Gastroesophageal sphincter (tissue), 4 donors: ENCODE data around the gene BET1. TPM values are rescaled to one million over a fixed set of nuclear protein-coding genes. Genes with fewer than 3 reads are reported as not detected.

Experiments used
- ATAC-seq: fragments of 150-250 bp; one replicate; pipeline ENCODE4 v1.9.1; 2016; ENCODE audit warnings: mild to moderate bottlenecking, moderate library complexity
- H3K27ac ChIP-seq, 4 donors: fragments of 200-600 bp; sonication (generic) in 3 of 4; 1 replicate in 3 of 4; 2 replicates in 1 of 4; pipeline ENCODE4 v1.5.1; 2016 to 2019
- H3K27me3 ChIP-seq: fragments of 200-600 bp; sonication (generic); one replicate; pipeline ENCODE4 v1.5.1; 2019
- H3K36me3 ChIP-seq, 2 donors: fragments of 200-600 bp; sonication (generic); one replicate each; pipeline ENCODE4 v1.5.1; 2019; ENCODE audit warnings: control low read depth in 1 of 2
- H3K4me1 ChIP-seq, 3 donors: fragments of 200-600 bp; sonication (generic); 1 replicate in 2 of 3; 2 replicates in 1 of 3; pipeline ENCODE4 v1.5.1; 2016 to 2019; ENCODE audit warnings: control low read depth in 2 of 3
- H3K4me3 ChIP-seq, 2 donors: fragments of 200-600 bp; sonication (generic); one replicate each; pipeline ENCODE4 v1.5.1; 2019; ENCODE audit warnings: mild to moderate bottlenecking in 1 of 2, moderate library complexity in 1 of 2
- H3K9me3 ChIP-seq, 3 donors: fragments of 200-600 bp; sonication (generic); one replicate each; pipeline ENCODE4 v1.5.1; 2017 to 2019; ENCODE audit warnings: control low read depth in 2 of 3
- EP300 ChIP-seq: sonication (generic); formaldehyde crosslinking; IDR thresholded peaks from one replicate; pipeline ENCODE4 v1.6.1; 2017; ENCODE audit warnings: antibody characterized with exemption, mild to moderate bottlenecking
- POLR2A ChIP-seq, 2 donors: fragments of 450-650 bp; IDR thresholded peaks; one replicate each; pipeline ENCODE4 v1.6.1; 2017; ENCODE audit warnings: antibody characterized with exemption in 2 of 2, mild to moderate bottlenecking in 2 of 2, moderate library complexity in 1 of 2
- POLR2AphosphoS5 ChIP-seq: sonication (generic); formaldehyde crosslinking; IDR thresholded peaks from one replicate; pipeline ENCODE4 v1.6.1; 2017; ENCODE audit warnings: antibody characterized with exemption
- WGBS, 2 donors: methylation state at CpG; one replicate each; pipeline ENCODE4 v1.1.5; 2018; ENCODE audit warnings: low coverage in 1 of 2; 5-methylcytosine and 5-hydroxymethylcytosine counted together
- total RNA-seq, 4 donors: library from RNA; depleted of rRNA; stranded (reverse); fragments of >200 nt; gene quantifications; one replicate each; pipeline ENCODE4 v1.1.0, GENCODE V29; 2016
- TF ChIP-seq, protein P1 (sequence below), 4 experiments: fragments of 200-600 bp in 2 of 4; fragments of 450-650 bp in 2 of 4; sonication (generic) in 1 of 4; IDR thresholded peaks; one replicate each; pipeline ENCODE4 v1.5.1; 2017 to 2019; ENCODE audit warnings: antibody characterized with exemption in 4 of 4, mild to moderate bottlenecking in 2 of 4, moderate library complexity in 2 of 4

BET1 gene
- total RNA-seq, 4 donors from 2014 or later: 13.4 to 22.7 (median 19.4) TPM

GRCh38 chr7:93984024-93984423 is 20.1 kb downstream of the BET1 start:
- TF ChIP-seq, protein P1, sequence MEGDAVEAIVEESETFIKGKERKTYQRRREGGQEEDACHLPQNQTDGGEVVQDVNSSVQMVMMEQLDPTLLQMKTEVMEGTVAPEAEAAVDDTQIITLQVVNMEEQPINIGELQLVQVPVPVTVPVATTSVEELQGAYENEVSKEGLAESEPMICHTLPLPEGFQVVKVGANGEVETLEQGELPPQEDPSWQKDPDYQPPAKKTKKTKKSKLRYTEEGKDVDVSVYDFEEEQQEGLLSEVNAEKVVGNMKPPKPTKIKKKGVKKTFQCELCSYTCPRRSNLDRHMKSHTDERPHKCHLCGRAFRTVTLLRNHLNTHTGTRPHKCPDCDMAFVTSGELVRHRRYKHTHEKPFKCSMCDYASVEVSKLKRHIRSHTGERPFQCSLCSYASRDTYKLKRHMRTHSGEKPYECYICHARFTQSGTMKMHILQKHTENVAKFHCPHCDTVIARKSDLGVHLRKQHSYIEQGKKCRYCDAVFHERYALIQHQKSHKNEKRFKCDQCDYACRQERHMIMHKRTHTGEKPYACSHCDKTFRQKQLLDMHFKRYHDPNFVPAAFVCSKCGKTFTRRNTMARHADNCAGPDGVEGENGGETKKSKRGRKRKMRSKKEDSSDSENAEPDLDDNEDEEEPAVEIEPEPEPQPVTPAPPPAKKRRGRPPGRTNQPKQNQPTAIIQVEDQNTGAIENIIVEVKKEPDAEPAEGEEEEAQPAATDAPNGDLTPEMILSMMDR (IDR thresholded peaks at IDR 0.05): no peak
- TF ChIP-seq POLR2AphosphoS5 (no peak), POLR2A (IDR thresholded peaks at IDR 0.05) (no peak), EP300 (no peak)
- Histone ChIP-seq H3K4me1 (no peaks in the 10 kb centered on the region), H3K27ac (no peak overlapping the region), H3K9me3 (no peaks in the 10 kb centered on the region), H3K4me3 (no peak overlapping the region), H3K36me3 (no peaks in the 10 kb centered on the region), H3K27me3 (no peaks in the 10 kb centered on the region)
- ATAC-seq: no peak

GRCh38 chr7:93981480-93981874 is 22.7 kb downstream of the BET1 start:
- 64% methylated on average over 2 of the region's 2 CpGs; no CpG with 5 or more reads in 1 of the 2 donors for WGBS, 2 donors
- TF ChIP-seq POLR2AphosphoS5 (no peak), POLR2A (IDR thresholded peaks at IDR 0.05) (no peak), EP300 (no peak)
- TF ChIP-seq, protein P1 (IDR thresholded peaks at IDR 0.05): no peak
- Histone ChIP-seq H3K27me3 (no peaks in the 10 kb centered on the region), H3K36me3 (no peaks in the 10 kb centered on the region), H3K4me1 (no peaks in the 10 kb centered on the region), H3K27ac (no peak overlapping the region), H3K4me3 (no peak overlapping the region), H3K9me3 (no peaks in the 10 kb centered on the region)
- ATAC-seq: no peak

- H3K4me1 ChIP-seq: no peaks in the 10 kb centered on the region
- ATAC-seq: no peak
- 75 to 84% methylated on average over 5 of the region's 5 CpGs for WGBS, 2 donors
- no peak overlapping the region for H3K27ac ChIP-seq
- no peaks in the 10 kb centered on the region for H3K9me3 ChIP-seq
- H3K4me3 ChIP-seq: no peak overlapping the region
- H3K36me3 ChIP-seq: no peaks in the 10 kb centered on the region
- no peaks in the 10 kb centered on the region for H3K27me3 ChIP-seq
- TF ChIP-seq, protein P1 (IDR thresholded peaks at IDR 0.05): no peak
- TF ChIP-seq EP300: no peak
- TF ChIP-seq POLR2A (IDR thresholded peaks at IDR 0.05): no peak
- TF ChIP-seq POLR2AphosphoS5: no peak
These were observed 23.2 kb downstream of the BET1 start for GRCh38 chr7:93980744-93981479.

DNA sequence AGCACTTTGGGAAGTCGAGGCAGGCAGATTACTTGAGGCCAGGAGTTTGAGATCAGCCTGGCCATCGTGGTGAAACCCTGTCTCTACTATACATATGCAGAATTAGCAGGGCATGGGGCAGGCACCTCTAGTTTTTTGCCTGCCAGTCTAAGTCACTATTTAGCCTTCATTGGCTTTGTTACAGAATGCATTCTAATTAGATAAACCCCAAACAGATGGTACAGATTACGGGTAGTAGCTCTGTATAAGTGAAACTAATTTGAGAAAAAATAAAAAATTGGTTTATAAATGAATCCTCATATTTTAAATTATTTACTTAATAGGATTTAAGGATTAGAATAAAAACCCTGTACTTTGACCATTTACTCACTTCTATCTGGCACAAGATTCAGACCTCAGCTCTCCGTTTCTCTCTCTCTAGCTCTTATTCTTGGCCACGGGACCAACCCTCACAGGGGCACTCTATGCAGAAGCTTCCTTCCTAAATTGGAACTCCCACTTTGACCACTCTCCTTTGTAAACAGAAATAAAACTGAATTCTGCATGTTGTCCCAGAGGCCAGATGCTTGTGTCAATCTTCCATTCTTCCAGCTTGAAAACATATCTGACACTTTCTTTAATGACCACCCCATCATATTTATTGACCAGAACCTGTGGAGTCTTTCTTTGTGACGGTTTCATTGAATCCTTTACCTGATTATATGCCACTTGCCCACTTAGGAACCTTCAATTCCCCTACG is 26.8 kb downstream of the BET1 start:
- no peak for ATAC-seq
- WGBS, 2 donors: 61 to 78% methylated on average over 4 to 7 of the region's 7 CpGs

More for the DNA sequence above, 26.8 kb downstream of the BET1 start:
- Histone ChIP-seq H3K36me3 (no peaks in the 10 kb centered on the region), H3K4me3 (no peak overlapping the region), H3K27ac (no peak overlapping the region), H3K9me3 (no peaks in the 10 kb centered on the region), H3K27me3 (no peaks in the 10 kb centered on the region), H3K4me1 (no peaks in the 10 kb centered on the region)
- no peak for TF ChIP-seq POLR2A (IDR thresholded peaks at IDR 0.05)
- no peak for TF ChIP-seq POLR2AphosphoS5
- TF ChIP-seq, protein P1 (IDR thresholded peaks at IDR 0.05): no peak
- no peak for TF ChIP-seq EP300
